ENCODE measurements around the gene PTDSS2.

PTDSS2 gene

GRCh38 chr11:405323-405953, 44.6 kb upstream of the PTDSS2 start:
- TF ChIP-seq CTCF (IDR thresholded peaks at IDR 0.05; ENCODE audit: insufficient read depth, low read length, poor library complexity, severe bottlenecking) = no peak
- no peak for DNase-seq (ENCODE audit: extremely low read depth, insufficient read length)
- H3K4me3 ChIP-seq (replicated peaks; ENCODE audit: low read depth, low read length) = no peak overlapping the region
- H3K27me3 ChIP-seq (replicated peaks; ENCODE audit: control insufficient read depth, insufficient read depth, low read length) = no peaks in the 10 kb centered on the region
- H3K36me3 ChIP-seq (ENCODE audit: control insufficient read depth, insufficient read depth, low read length) = no peaks in the 10 kb centered on the region

- no peak for TF ChIP-seq CTCF (IDR thresholded peaks at IDR 0.05; ENCODE audit: insufficient read depth, low read length, poor library complexity, severe bottlenecking)
- no peak for DNase-seq (ENCODE audit: extremely low read depth, insufficient read length)
- H3K36me3 ChIP-seq (ENCODE audit: control insufficient read depth, insufficient read depth, low read length) = no peaks in the 10 kb centered on the region
- H3K4me3 ChIP-seq (replicated peaks; ENCODE audit: low read depth, low read length) = peak overlapping the region; percentile 51
- H3K27me3 ChIP-seq (replicated peaks; ENCODE audit: control insufficient read depth, insufficient read depth, low read length) = no peaks in the 10 kb centered on the region
Observed at GRCh38 chr11:405954-406795, 43.9 kb upstream of the PTDSS2 start.

GRCh38 chr11:406796-407650, 43.1 kb upstream of the PTDSS2 start:
- peak; percentile 93 for DNase-seq (ENCODE audit: extremely low read depth, insufficient read length)
- TF ChIP-seq CTCF (IDR thresholded peaks at IDR 0.05; ENCODE audit: insufficient read depth, low read length, poor library complexity, severe bottlenecking) = peak; percentile 31
- Histone ChIP-seq H3K27me3 (replicated peaks; ENCODE audit: control insufficient read depth, insufficient read depth, low read length) (no peaks in the 10 kb centered on the region), H3K36me3 (ENCODE audit: control insufficient read depth, insufficient read depth, low read length) (no peaks in the 10 kb centered on the region), H3K4me3 (replicated peaks; ENCODE audit: low read depth, low read length) (peak overlapping the region; percentile 51)

- Histone ChIP-seq H3K4me3 (replicated peaks; ENCODE audit: low read depth, low read length) (no peak overlapping the region), H3K36me3 (ENCODE audit: control insufficient read depth, insufficient read depth, low read length) (no peaks in the 10 kb centered on the region), H3K27me3 (replicated peaks; ENCODE audit: control insufficient read depth, insufficient read depth, low read length) (no peaks in the 10 kb centered on the region)
- TF ChIP-seq CTCF (IDR thresholded peaks at IDR 0.05; ENCODE audit: insufficient read depth, low read length, poor library complexity, severe bottlenecking) = no peak
- DNase-seq (ENCODE audit: extremely low read depth, insufficient read length) = peak; percentile 42
Observed at GRCh38 chr11:407651-408123, 42.4 kb upstream of the PTDSS2 start.

GRCh38 chr11:408154-409007, 41.7 kb upstream of the PTDSS2 start:
- no peak for TF ChIP-seq CTCF (IDR thresholded peaks at IDR 0.05; ENCODE audit: insufficient read depth, low read length, poor library complexity, severe bottlenecking)
- no peaks in the 10 kb centered on the region for H3K27me3 ChIP-seq (replicated peaks; ENCODE audit: control insufficient read depth, insufficient read depth, low read length)
- no peak overlapping the region for H3K4me3 ChIP-seq (replicated peaks; ENCODE audit: low read depth, low read length)
- H3K36me3 ChIP-seq (ENCODE audit: control insufficient read depth, insufficient read depth, low read length) = no peaks in the 10 kb centered on the region
- DNase-seq (ENCODE audit: extremely low read depth, insufficient read length) = peak; percentile 12
